K562 (cell line): ENCODE data around the gene HRC. TPM values are rescaled to one million over a fixed set of nuclear protein-coding genes. Genes with fewer than 3 reads are reported as not detected.
A peak's percentile ranks its signal among the peaks of the same experiment; 100 is the strongest.

ENCODE experiments used
- ATAC-seq: fragments of 200-7000 bp; cut with Tn5 transposase; 3 replicates; pipeline ENCODE4 v1.9.1; 2020; ENCODE audit warnings: moderate library complexity
- BruUV-seq: library from RNA; stranded (reverse); fragments of 400-500 nt; replicated peaks from 2 replicates; lab custom pipeline; 2021; lab: Mats Ljungman, UMichigan
- CTCF ChIA-PET: fragments of 300-600 bp; formaldehyde crosslinking; extraction: SDS; loops from one replicate; lab custom pipeline; 2021; ENCODE audit warnings: low intra/inter-chr PET ratio; lab: Yijun Ruan, JAX
- POLR2A ChIA-PET: fragments of 300-600, 350-650 bp; sonication (Branson Sonifier 250); formaldehyde crosslinking; extraction: SDS; loops from one replicate; lab custom pipeline; 2021; ENCODE audit warnings: antibody characterized with exemption, inconsistent platforms; lab: Yijun Ruan, JAX
- DNase-seq, 4 experiments: peaks; one replicate each; pipeline versions ENCODE4 v3.0.0 to v3.0.0-alpha.2; 2011 to 2018; ENCODE audit warnings: low spot score in 3 of 4, mixed read lengths in 3 of 4; ENCODE audit errors: extremely low read depth in 1 of 4
- FAIRE-seq: peaks from 2 replicates; lab custom pipeline; 2011; peaks lifted over from hg19 to GRCh38; lab: Jason Lieb, UNC
- H2AFZ ChIP-seq: 2 replicates; pipeline ENCODE4 v1.6.0; 2011; ENCODE audit warnings: low read depth, low read length, control low read depth, inconsistent platforms
- H3K27ac ChIP-seq: fragments of 200-600 bp; 3 replicates; pipeline ENCODE4 v1.8.0; 2011; ENCODE audit warnings: low read depth, mild to moderate bottlenecking, control low read depth, inconsistent platforms, low read length, moderate library complexity, mixed read lengths; ENCODE audit errors: extremely low read depth
- H3K27me3 ChIP-seq, 2 experiments: fragments of 300-600 bp in 1 of 2; 2 replicates in 1 of 2; 3 replicates in 1 of 2; pipeline versions ENCODE4 v1.6.0 to v1.8.0; 2011; ENCODE audit warnings: inconsistent platforms in 2 of 2, low read length in 2 of 2, mild to moderate bottlenecking in 1 of 2, mixed read lengths in 1 of 2, moderate library complexity in 1 of 2; ENCODE audit not compliant: control insufficient read depth in 2 of 2, insufficient read depth in 2 of 2
- H3K36me3 ChIP-seq: fragments of 300-600 bp; 3 replicates; pipeline ENCODE4 v1.8.0; 2011; ENCODE audit warnings: mild to moderate bottlenecking, low read length, inconsistent platforms; ENCODE audit not compliant: control insufficient read depth, insufficient read depth
- H3K4me1 ChIP-seq, 2 experiments: fragments of 200-600 bp in 1 of 2; replicated peaks in 1 of 2; 2 replicates in 1 of 2; 3 replicates in 1 of 2; pipeline versions ENCODE4 v1.5.1 to v1.8.0; 2011; ENCODE audit warnings: inconsistent platforms in 2 of 2, low read length in 2 of 2, mild to moderate bottlenecking in 1 of 2, mixed read lengths in 1 of 2, moderate library complexity in 1 of 2; ENCODE audit not compliant: control insufficient read depth in 2 of 2, insufficient read depth in 2 of 2
- H3K4me2 ChIP-seq: 2 replicates; pipeline ENCODE4 v1.6.1; 2011; ENCODE audit warnings: low read length, control low read depth, inconsistent platforms, mixed read lengths; ENCODE audit not compliant: insufficient read depth
- H3K4me3 ChIP-seq: fragments of 200-600 bp; sonication (generic), shearing (Covaris generic); 2 replicates; pipeline ENCODE4 v1.5.1; 2016; ENCODE audit warnings: control low read depth, inconsistent platforms
- H3K79me2 ChIP-seq: fragments of 200-600 bp; 3 replicates; pipeline ENCODE4 v1.8.0; 2011; ENCODE audit warnings: low read length, inconsistent platforms; ENCODE audit not compliant: control insufficient read depth, insufficient read depth
- H3K9ac ChIP-seq, 2 experiments: 2 replicates each; pipeline versions ENCODE4 v1.6.0 to v1.6.1; 2011; ENCODE audit warnings: low read depth in 2 of 2, low read length in 2 of 2, control low read depth in 1 of 2, inconsistent platforms in 1 of 2, mild to moderate bottlenecking in 1 of 2, mixed read lengths in 1 of 2; ENCODE audit not compliant: insufficient read depth in 1 of 2
- H3K9me1 ChIP-seq: one replicate; pipeline ENCODE4 v1.6.0; 2011; ENCODE audit warnings: inconsistent platforms, mild to moderate bottlenecking, low read length, moderate library complexity; ENCODE audit not compliant: control insufficient read depth, insufficient read depth
- H3K9me3 ChIP-seq: replicated peaks from 2 replicates; pipeline ENCODE4 v1.5.1; 2011; ENCODE audit warnings: low read depth, low read length, inconsistent platforms; ENCODE audit not compliant: control insufficient read depth, insufficient read depth
- H4K20me1 ChIP-seq: replicated peaks from 2 replicates; pipeline ENCODE4 v1.6.1; 2011; ENCODE audit warnings: low read length, inconsistent platforms, mixed read lengths; ENCODE audit not compliant: control insufficient read depth, insufficient read depth
- EGR1 ChIP-seq: fragments of 450-650 bp; conservative IDR thresholded peaks from 2 replicates; pipeline ENCODE4 v1.6.1; 2017; ENCODE audit warnings: mild to moderate bottlenecking
- FIP1L1 ChIP-seq: fragments of 200-400 bp; formaldehyde crosslinking; IDR thresholded peaks from 2 replicates; pipeline ENCODE4 v1.6.1; 2018; ENCODE audit warnings: mild to moderate bottlenecking, low read depth, low read length; ENCODE audit not compliant: poor library complexity, severe bottlenecking
- MAZ ChIP-seq, 2 experiments: fragments of 450-650 bp in 1 of 2; sonication (generic) in 1 of 2; formaldehyde crosslinking; IDR thresholded peaks in 1 of 2; conservative IDR thresholded peaks in 1 of 2; 2 replicates each; pipeline versions ENCODE4 v1.4.0 to v1.5.0; 2020; ENCODE audit warnings: mild to moderate bottlenecking in 1 of 2, missing genetic modification reagents in 1 of 2
- MCM2 ChIP-seq: fragments of 450-650 bp; IDR thresholded peaks from 2 replicates; pipeline ENCODE4 v1.6.1; 2017; ENCODE audit warnings: low read depth, mild to moderate bottlenecking
- NRF1 ChIP-seq, 2 experiments: fragments of 450-650 bp; IDR thresholded peaks in 1 of 2; conservative IDR thresholded peaks in 1 of 2; 2 replicates each; pipeline ENCODE4 v1.6.1; 2014; ENCODE audit warnings: mild to moderate bottlenecking in 2 of 2
- RBFOX2 ChIP-seq: fragments of 200-400 bp; formaldehyde crosslinking; IDR thresholded peaks from 2 replicates; pipeline ENCODE4 v1.6.1; 2017; ENCODE audit warnings: low read depth, mild to moderate bottlenecking, low read length, moderate library complexity
- SP1 ChIP-seq: sonication (generic); formaldehyde crosslinking; IDR thresholded peaks from 2 replicates; pipeline ENCODE4 v1.8.1; 2022; ENCODE audit warnings: mild to moderate bottlenecking, missing genetic modification reagents
- TFAP4 ChIP-seq: sonication (generic); formaldehyde crosslinking; IDR thresholded peaks from 2 replicates; pipeline ENCODE4 v1.8.0; 2022; ENCODE audit warnings: missing genetic modification reagents, mild to moderate bottlenecking, moderate library complexity, borderline replicate concordance
- VEZF1 ChIP-seq: fragments of 200-800 bp; sonication (Bioruptor generic); IDR thresholded peaks from 2 replicates; pipeline ENCODE4 v1.6.1; 2017; ENCODE audit warnings: missing genetic modification characterization, missing compliant biosample characterization
- ZBTB33 ChIP-seq: sonication (generic); formaldehyde crosslinking; IDR thresholded peaks from 2 replicates; pipeline ENCODE4 v1.8.1; 2023; ENCODE audit warnings: mild to moderate bottlenecking, missing genetic modification reagents
- ZFP1 ChIP-seq: fragments of 450-650 bp; formaldehyde crosslinking; IDR thresholded peaks from 2 replicates; pipeline ENCODE4 v1.4.0; 2020; ENCODE audit warnings: mild to moderate bottlenecking, mixed read lengths
- ZNF561 ChIP-seq: fragments of 450-650 bp; formaldehyde crosslinking; conservative IDR thresholded peaks from 2 replicates; pipeline ENCODE4 v1.4.0; 2020; ENCODE audit warnings: mild to moderate bottlenecking, moderate library complexity
- WGBS: fragments of 100-300 bp; shearing (Covaris generic); methylation state at CpG from one replicate; pipeline ENCODE4 v1.1.6; 2016; ENCODE audit warnings: low coverage, mixed read lengths; ENCODE audit not compliant: insufficient coverage; ENCODE audit errors: missing lambda C conversion rate; 5-methylcytosine and 5-hydroxymethylcytosine counted together
- in situ Hi-C: fragments of 300-500 bp; cut with MboI; formaldehyde crosslinking; loops from 4 replicates; pipeline ENCODE4 v1.15.0; 2018; ENCODE audit warnings: inconsistent platforms, mixed read lengths
- intact Hi-C: fragments of 100-400 bp; cut with micrococcal nuclease; formaldehyde crosslinking; loops from 2 replicates; pipeline ENCODE4 v1.14.2; 2022
- polyA plus RNA-seq, 8 experiments: library from polyadenylated mRNA; depleted of rRNA in 4 of 8; stranded (reverse) in 5 of 8; unstranded in 3 of 8; fragments of >200 nt; fragmentation: Nextera tagmentation in 2 of 8; fragmentation: Illumina TruSeq in 1 of 8; extraction: Ambion mirVana in 2 of 8; extraction: Trizol in 1 of 8; gene quantifications; 2 replicates each; pipeline versions ENCODE4 v1.2.1 to v1.2.3, GENCODE V29; 2011 to 2014; ENCODE audit warnings: inconsistent platforms in 1 of 8, missing spikeins in 1 of 8
- total RNA-seq, 7 experiments: library from RNA; depleted of rRNA in 6 of 7; stranded (reverse); fragments of >200 nt in 6 of 7; fragmentation: Illumina TruSeq in 2 of 7; extraction: Trizol in 2 of 7; gene quantifications; 2 replicates each; pipeline versions ENCODE4 v1.2.1 to v1.2.3, GENCODE V29; 2011 to 2021; ENCODE audit warnings: low replicate concordance in 1 of 7

The HRC gene
- total and polyA plus RNA-seq, 9 of the 15 experiments (the other 6 are each of a cell fraction or from before 2014, with no cell fraction given): 0.66 to 18.7 (median 13.1) TPM

GRCh38 chr19:49133621-49134454, 21.4 kb downstream of the HRC start:
- intact Hi-C loops: no loop called here
- peak; percentile 70 to 81 (median 76) for DNase-seq
- Histone ChIP-seq H3K79me2 (peaks cover 12% of the 10 kb centered on the region; the same call in 2 of the 3 replicates), H3K36me3 (peaks cover 60% of the 10 kb centered on the region; the same call in 2 of the 3 replicates), H3K9me1 (no peaks in the 10 kb centered on the region), H3K9me3 (no peaks in the 10 kb centered on the region), H3K27me3 (no peaks in the 10 kb centered on the region), H3K4me2 (peak overlapping the region; percentile 62), H3K9ac (peak overlapping the region in 1 of 2 experiments; percentile 55; a peak in 2 of 4 replicates), H3K4me1 (peaks cover 18 to 65% of the 10 kb centered on the region in 2 experiments), H3K4me3 (peak overlapping the region; percentile 23), H3K27ac (no peak overlapping the region; the same call in 2 of the 3 replicates), H2AFZ (peak overlapping the region; percentile 89), H4K20me1 (no peaks in the 10 kb centered on the region)
- CTCF ChIA-PET: no interaction called here
- POLR2A ChIA-PET: interaction anchor here (0.6 to 1.1 kb wide), 5 partner anchors 9 to 39 kb away, joined by 3 to 5 read pairs (median 3); no protein-coding TSS in a partner anchor
- peak; percentile 87 for ATAC-seq
- TF ChIP-seq SP1 (0 out of 2 replicates have a peak, but pooled peaks have one; percentile 45), ZFP1 (no peak), TFAP4 (CRISPR knock-in tag) (peak; percentile 36; the same call in 1 of the 2 replicates), ZBTB33 (CRISPR knock-in tag) (peak; percentile 92), MAZ (CRISPR knock-in tag; conservative IDR thresholded peaks at IDR 0.05 in 1 of 2, IDR thresholded peaks at IDR 0.05 in 1 of 2) (peak in 1 of 2 experiments; percentile 41; a peak in 1 of 4 replicates), FIP1L1 (peak; percentile 5), NRF1 (conservative IDR thresholded peaks at IDR 0.05 in 1 of 2, IDR thresholded peaks at IDR 0.05 in 1 of 2) (peak; percentile 61 to 64; a peak in 3 of 4 replicates), ZNF561 (CRISPR knock-in tag) (no peak), MCM2 (no peak), VEZF1 (CRISPR knock-in tag) (peak; percentile 6; the same call in 1 of the 2 replicates), EGR1 (peak; percentile 95), RBFOX2 (peak; percentile 25; the same call in 1 of the 2 replicates)
- in situ Hi-C loops: no loop called here
- FAIRE-seq: peak; percentile 83
- no TSS peak for BruUV-seq
- WGBS: 64% methylated on average over 30 of the region's 42 CpGs
